ENCODE measurements around the gene ZSCAN5A.
"Not testable (repeated sequence)": the region's sequence is repeated elsewhere in the genome, so short reads cannot be mapped to it uniquely, and the experiment has no call there.

Gene ZSCAN5A

GRCh38 chr19:56197646-56198045 is 117.0 kb downstream of the ZSCAN5A start, which contains the start of gene ZSCAN5B:
TSS of gene ZSCAN5B (minus strand) at chr19:56197783. CDS start at chr19:56193052, 4,731 bp downstream.
- DNase-seq = not testable (repeated sequence)

- no peak for DNase-seq
Observed at GRCh38 chr19:56193981-56194640, 120.5 kb downstream of the ZSCAN5A start.

GRCh38 chr19:56191711-56192110 is 122.9 kb downstream of the ZSCAN5A start:
- DNase-seq = no peak

DNA sequence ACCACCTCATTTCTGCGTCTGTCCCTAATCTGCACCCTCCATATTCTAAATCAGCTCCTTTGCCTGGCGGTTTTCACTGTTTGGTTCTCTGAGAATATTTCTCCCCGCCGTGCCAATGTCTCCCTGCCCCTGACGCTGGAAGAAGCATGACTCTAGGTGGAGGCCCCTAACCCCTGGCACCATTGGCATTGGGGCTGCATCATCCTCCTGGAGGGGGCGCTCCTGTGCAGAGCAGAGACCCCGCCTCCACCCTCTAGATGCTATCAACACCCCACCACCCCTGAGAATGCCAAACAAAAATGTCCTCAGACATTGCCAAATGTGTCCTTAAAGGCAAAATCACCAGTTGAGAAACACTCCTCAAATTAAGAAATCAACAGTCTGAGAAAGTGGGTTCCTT is 123.5 kb downstream of the ZSCAN5A start:
- DNase-seq = no peak

DNA sequence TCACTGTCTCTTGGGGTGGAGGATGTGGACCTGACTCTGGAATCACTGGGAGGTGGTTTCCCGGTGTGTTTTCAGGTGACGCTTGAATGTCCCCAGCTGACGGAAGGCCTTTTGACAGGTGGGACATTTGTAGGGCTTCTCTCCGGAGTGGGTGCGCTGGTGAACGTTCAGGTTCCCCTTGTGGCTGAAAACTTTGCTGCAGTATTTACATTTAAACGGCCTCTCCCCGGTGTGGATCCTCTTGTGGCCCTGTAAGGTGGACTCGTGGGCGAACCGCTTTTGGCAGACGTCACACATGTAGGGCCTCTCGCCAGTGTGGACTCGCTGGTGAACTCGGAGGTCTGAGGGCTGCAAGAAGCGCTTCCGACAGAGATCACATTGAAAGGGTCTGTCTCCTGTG is 124.9 kb downstream of the ZSCAN5A start:
- DNase-seq = no peak

DNA sequence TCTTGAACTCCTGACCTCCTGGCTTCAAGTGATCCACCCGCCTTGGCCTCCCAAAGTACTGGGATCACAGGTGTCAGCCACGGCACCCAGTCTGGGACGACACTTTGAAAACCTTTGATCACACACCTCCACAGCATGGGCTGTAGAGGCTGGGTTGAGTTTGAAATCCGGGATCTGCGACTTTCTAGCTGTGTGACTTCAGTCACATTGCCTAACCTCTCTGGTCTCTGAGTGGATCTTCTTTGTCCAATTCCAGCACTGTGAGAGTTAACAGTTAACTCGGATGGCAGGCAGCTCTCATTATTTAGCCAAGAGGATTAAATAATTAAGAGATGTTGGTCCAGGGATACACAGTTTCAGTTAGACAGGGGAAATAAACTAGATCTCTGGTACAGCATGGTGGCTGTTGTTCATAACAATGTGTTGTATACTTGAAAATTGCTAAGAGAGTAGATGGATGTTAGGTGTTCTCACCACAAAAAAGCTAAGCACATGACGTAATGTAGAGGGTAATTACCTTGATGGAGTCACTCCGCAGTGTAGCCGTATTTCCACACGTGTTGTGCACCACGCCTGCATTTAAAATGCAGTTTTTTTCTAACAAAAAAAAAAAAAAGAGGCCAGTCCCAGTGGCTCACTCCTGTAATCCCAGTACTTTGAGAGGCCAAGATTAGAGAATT is 136.9 kb downstream of the ZSCAN5A start:
- DNase-seq = no peak

GRCh38 chr19:56176881-56177280 is 137.8 kb downstream of the ZSCAN5A start:
- no peak for DNase-seq

- DNase-seq = not testable (repeated sequence)
Observed at GRCh38 chr19:56176310-56176709, 138.3 kb downstream of the ZSCAN5A start.

DNA sequence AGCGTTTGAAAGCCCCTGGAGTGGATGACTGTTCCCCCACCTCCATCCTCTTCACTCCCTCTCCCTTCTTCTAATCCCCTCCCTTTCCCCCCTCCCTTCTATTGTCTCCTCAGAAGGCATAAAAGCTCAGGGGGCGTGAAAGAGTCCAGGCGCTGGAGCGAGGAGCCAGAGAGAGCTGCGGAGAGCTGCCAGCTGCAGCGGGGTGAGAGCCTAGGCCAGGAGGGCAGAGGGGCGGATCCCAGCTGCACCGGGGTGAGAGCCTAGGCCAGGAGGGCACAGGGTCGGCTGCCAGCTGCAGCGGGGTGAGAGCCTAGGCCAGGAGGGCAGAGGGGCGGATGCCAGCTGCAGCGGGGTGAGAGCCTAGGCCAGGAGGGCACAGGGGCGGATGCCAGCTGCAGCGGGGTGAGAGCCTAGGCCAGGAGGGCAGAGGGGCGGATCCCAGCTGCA is 138.8 kb downstream of the ZSCAN5A start, which contains the start of gene GALP:
Gene GALP (plus strand): TSS at position 148 of the 447 bp plus-strand sequence. CDS start 1,101 bp downstream, outside the sequence.
- not testable (repeated sequence) for DNase-seq

GRCh38 chr19:56174550-56174949 is 140.1 kb downstream of the ZSCAN5A start:
- DNase-seq = no peak

DNA sequence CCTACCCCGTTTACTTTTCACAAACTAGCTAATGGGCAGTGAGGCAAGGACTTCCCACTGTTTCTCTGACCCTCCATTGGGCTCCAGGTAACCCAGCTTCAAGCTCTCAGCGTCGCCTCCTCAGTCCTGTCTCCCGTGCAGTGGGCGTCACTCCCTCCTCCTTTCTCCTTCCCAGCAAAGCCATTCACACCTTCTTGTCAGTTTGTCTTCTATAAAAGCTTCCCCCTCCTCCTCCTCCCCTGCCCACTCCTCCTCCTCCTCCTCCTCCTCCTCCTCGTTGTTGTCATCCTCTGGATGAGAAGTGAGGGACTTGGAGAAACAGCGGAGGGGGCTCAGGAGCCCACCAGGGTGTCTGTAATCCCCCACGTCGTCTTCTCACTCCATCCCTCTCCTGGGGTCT is 140.6 kb downstream of the ZSCAN5A start:
- no peak for DNase-seq

All from femur (tissue), 1 donor.